GM18505 (cell line): ENCODE data around the gene ZNF408.

ENCODE experiments used
- ATAC-seq: cut with Tn5 transposase; IDR thresholded peaks from one replicate; pipeline ENCODE4 v1.9.1; 2021; ENCODE audit not compliant: unreplicated experiment
- POLR2A ChIP-seq: IDR thresholded peaks from 4 replicates; pipeline ENCODE4 v1.6.1; 2011; ENCODE audit warnings: borderline replicate concordance; ENCODE audit not compliant: insufficient read depth, insufficient read length; ENCODE audit errors: extremely low read depth

The ZNF408 gene

GRCh38 chr11:46731545-46731944 is 30.7 kb downstream of the ZNF408 start:
- ATAC-seq, result no peak
- TF ChIP-seq POLR2A, result no peak

- ATAC-seq, result no peak
- no peak for TF ChIP-seq POLR2A
These were observed 32.4 kb downstream of the ZNF408 start for GRCh38 chr11:46733234-46733633.

GRCh38 chr11:46736146-46736545 is 35.3 kb downstream of the ZNF408 start:
- TF ChIP-seq POLR2A, result no peak
- ATAC-seq, result no peak

GRCh38 chr11:46736615-46737014 is 35.8 kb downstream of the ZNF408 start:
- no peak for ATAC-seq
- TF ChIP-seq POLR2A, result no peak

GRCh38 chr11:46737699-46738098 is 36.9 kb downstream of the ZNF408 start:
- TF ChIP-seq POLR2A, result no peak
- ATAC-seq, result no peak

- TF ChIP-seq POLR2A, result no peak
- no peak for ATAC-seq
These were observed 38.1 kb downstream of the ZNF408 start for GRCh38 chr11:46738887-46739286.

GRCh38 chr11:46741600-46742484 is 41.0 kb downstream of the ZNF408 start:
- ATAC-seq, result no peak
- TF ChIP-seq POLR2A, result no peak

GRCh38 chr11:46743043-46743442 is 42.2 kb downstream of the ZNF408 start:
- ATAC-seq, result no peak
- TF ChIP-seq POLR2A, result no peak

GRCh38 chr11:46743693-46744339 is 43.0 kb downstream of the ZNF408 start:
- ATAC-seq, result no peak
- no peak for TF ChIP-seq POLR2A

- ATAC-seq, result no peak
- no peak for TF ChIP-seq POLR2A
These were observed 44.5 kb downstream of the ZNF408 start for GRCh38 chr11:46745328-46745727.

GRCh38 chr11:46745995-46746394 is 45.2 kb downstream of the ZNF408 start:
- no peak for TF ChIP-seq POLR2A
- ATAC-seq, result no peak

- no peak for ATAC-seq
- TF ChIP-seq POLR2A, result no peak
These were observed 46.3 kb downstream of the ZNF408 start for GRCh38 chr11:46747150-46747549.
